OCI-M1 (cell line): Measurements from ENCODE around the gene MAD1L1.
"Not testable (repeated sequence)": the region's sequence is repeated elsewhere in the genome, so short reads cannot be mapped to it uniquely, and the experiment has no call there.

Source experiments
- DNase-seq: peaks from one replicate; lab custom pipeline; 2025; lab: John Stamatoyannopoulos, UW

The MAD1L1 gene

GRCh38 chr7:1940402-1940786 lies 292.4 kb downstream of the MAD1L1 start:
- DNase-seq, result peak; percentile 79

GRCh38 chr7:1939434-1940401 lies 293.0 kb downstream of the MAD1L1 start:
- no peak for DNase-seq

- DNase-seq, result no peak
These were observed 293.8 kb downstream of the MAD1L1 start for GRCh38 chr7:1938788-1939433.

- no peak for DNase-seq
These were observed 295.5 kb downstream of the MAD1L1 start for GRCh38 chr7:1937252-1937605.

- DNase-seq, result no peak
These were observed 296.1 kb downstream of the MAD1L1 start for GRCh38 chr7:1936531-1937251.

- no peak for DNase-seq
These were observed 296.8 kb downstream of the MAD1L1 start for GRCh38 chr7:1936006-1936310.

- DNase-seq, result no peak
These were observed 297.4 kb downstream of the MAD1L1 start for GRCh38 chr7:1935176-1936005.

- DNase-seq, result no peak
These were observed 298.0 kb downstream of the MAD1L1 start for GRCh38 chr7:1934756-1935155.

- DNase-seq, result no peak
These were observed 298.7 kb downstream of the MAD1L1 start for GRCh38 chr7:1934017-1934416.

- no peak for DNase-seq
These were observed 299.5 kb downstream of the MAD1L1 start for GRCh38 chr7:1933066-1933750.

- DNase-seq, result no peak
These were observed 300.8 kb downstream of the MAD1L1 start for GRCh38 chr7:1931951-1932270.

GRCh38 chr7:1931256-1931950 lies 301.3 kb downstream of the MAD1L1 start:
- no peak for DNase-seq

GRCh38 chr7:1930381-1931065 lies 302.2 kb downstream of the MAD1L1 start:
- no peak for DNase-seq

GRCh38 chr7:1929349-1929925 lies 303.3 kb downstream of the MAD1L1 start:
- DNase-seq, result not testable (repeated sequence)

- DNase-seq, result no peak
These were observed 303.9 kb downstream of the MAD1L1 start for GRCh38 chr7:1928645-1929348.

GRCh38 chr7:1927937-1928644 lies 304.7 kb downstream of the MAD1L1 start:
- no peak for DNase-seq

GRCh38 chr7:1926908-1927306 lies 305.8 kb downstream of the MAD1L1 start:
- no peak for DNase-seq
